ENCODE measurements around the gene PRDM7.

GRCh38 chr16:90084215-90084950 lies 7.3 kb upstream of the PRDM7 start:
- TF ChIP-seq POLR2AphosphoS5 (IDR thresholded peaks at IDR 0.05; ENCODE audit: low read depth, low read length), result no peak
- no peak for TF ChIP-seq SPI1 (IDR thresholded peaks at IDR 0.05; ENCODE audit: low read depth, low read length)
- no peak for TF ChIP-seq POU2F2 (IDR thresholded peaks at IDR 0.05; ENCODE audit: low read depth, low read length)
